Colon (tissue), 2 donors: ENCODE data around the gene USP20.
"Not testable (repeated sequence)": the region's sequence is repeated elsewhere in the genome, so short reads cannot be mapped to it uniquely, and the experiment has no call there.

ENCODE experiments used
- FAIRE-seq: peaks from 2 replicates; lab custom pipeline; 2012; peaks lifted over from hg19 to GRCh38; lab: Jason Lieb, UNC
- donor health status: control.
- donor health status: control.

USP20 gene

GRCh38 chr9:129890718-129891299, 55.6 kb downstream of the USP20 start:
- not testable (repeated sequence) for FAIRE-seq

- no peak for FAIRE-seq
Measured at GRCh38 chr9:129891569-129891968, 56.3 kb downstream of the USP20 start.

DNA sequence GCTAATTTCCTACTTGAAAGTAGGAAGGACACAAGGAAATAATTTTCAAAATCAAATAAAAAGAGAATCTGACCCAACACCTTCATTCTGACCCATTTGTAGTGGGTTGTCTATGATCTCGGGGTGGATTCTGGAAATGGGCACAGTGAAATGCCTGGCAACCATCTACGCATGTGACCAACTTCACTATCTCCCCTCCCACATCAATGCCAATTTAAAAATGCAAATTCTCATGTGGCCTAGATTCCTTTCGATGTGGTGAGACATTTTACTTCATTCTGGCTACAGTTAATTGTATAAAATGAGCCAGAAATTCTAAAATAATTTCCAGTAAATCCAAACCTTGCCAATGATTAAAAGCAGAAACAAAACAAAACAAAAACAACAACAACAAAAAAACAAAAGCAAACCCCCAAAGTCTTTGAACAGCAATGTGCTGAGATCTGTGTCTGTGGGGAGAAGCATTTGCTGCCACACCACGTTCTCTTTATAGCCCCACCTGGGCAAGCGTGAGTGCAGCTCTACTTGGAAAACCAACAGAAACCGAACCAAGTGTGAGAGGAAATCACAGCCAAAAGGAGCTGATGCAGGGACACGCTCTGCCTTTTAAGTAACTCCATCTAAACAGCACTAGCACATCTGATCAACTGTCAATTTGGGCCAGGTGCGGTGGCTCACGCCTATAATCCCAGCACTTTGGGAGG, 59.0 kb downstream of the USP20 start:
- no peak for FAIRE-seq

- FAIRE-seq, result no peak
Measured at GRCh38 chr9:129895376-129896268, 60.4 kb downstream of the USP20 start.

- no peak for FAIRE-seq
Measured at GRCh38 chr9:129897263-129897662, 62.0 kb downstream of the USP20 start.

GRCh38 chr9:129898185-129898584, 62.9 kb downstream of the USP20 start:
- FAIRE-seq, result no peak

DNA sequence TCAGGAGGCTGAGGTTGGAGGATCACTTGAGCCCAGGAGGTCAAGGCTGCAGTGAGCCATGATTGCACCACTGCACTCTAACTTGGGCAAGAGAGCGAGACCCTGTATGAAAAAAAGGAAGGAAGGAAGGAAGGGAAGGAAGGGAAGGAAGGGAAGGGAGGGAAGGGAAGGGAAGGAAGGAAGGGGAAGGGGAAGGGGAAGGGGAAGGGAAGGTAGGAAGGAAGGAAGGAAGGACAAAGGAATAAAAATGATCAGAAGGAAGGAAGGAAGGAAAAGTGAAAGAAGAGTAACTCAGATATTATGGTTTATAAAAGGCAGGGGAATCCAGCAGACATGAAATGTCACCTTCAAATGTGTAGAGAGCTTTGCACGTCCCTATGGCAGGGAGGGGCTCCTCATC, 64.4 kb downstream of the USP20 start:
- no peak for FAIRE-seq

DNA sequence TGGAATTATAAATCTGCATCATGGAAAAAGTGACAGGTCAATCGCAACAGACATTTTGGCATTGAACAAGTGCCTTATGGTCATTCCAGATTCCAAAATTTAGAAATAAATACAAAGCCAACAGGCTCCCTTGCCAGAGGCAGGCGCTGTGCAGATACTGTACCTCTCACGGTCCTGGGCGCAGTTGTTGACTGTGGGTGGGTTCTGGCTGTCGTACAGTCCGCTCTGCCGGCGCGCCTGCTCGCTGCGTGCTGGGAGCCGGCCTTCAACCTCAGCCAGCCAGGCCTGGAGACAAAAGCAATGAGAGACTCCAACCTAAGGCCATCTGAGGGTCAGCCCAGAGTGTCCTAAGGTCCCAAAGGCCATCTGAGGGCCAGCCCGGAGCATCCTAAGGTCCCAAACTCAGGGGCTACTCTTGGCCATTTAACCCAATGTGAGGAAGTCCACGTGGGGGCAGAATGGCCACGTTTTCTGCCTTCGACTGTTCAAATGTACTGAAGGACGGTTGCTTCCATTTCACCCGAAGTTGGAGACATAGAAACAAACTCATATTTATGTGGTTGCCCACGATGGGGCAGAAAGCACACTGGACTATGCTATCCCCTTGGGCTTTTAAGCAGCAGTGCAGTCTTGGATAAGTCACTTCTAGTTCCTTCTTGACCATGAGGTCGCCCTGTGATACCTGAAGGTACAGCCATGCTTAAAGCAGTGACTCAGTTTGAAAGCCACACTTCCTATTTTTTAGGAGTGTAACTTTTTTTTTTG, 65.2 kb downstream of the USP20 start:
- FAIRE-seq, result no peak

DNA sequence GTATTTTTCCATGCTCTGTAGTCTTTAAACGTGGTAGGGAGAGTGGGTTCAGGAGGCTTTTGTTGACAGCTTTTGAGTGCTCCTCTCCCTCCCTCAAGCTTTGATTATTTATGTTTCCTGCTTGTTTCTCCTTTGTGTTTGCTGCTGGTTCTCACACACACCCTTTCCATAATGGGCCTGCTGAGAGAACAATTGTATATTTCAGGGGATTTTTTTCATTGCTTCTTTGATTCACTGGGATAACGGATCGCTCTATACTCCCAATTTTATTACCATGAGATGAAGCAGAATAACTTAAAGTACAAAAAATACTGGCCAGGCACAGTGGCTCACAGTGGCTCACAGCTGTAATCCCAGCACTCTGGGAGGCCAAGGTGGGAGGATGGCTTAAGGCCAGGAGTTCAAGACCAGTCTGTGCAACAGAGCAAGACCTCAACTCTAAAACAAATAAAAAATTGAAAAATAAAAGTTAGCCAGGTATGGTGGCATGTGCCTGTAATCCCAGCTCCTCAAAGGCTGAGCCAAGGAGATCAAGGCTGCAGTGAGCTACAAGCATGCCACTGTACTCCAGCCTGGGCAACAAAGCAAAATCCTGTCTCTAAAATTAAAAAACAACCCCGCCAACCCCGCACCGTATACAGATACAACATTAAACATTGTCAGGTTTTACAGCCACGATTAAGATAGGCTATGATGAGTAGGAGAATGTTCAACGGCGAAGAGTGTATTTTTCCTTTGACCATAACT, 66.9 kb downstream of the USP20 start:
- FAIRE-seq, result no peak

DNA sequence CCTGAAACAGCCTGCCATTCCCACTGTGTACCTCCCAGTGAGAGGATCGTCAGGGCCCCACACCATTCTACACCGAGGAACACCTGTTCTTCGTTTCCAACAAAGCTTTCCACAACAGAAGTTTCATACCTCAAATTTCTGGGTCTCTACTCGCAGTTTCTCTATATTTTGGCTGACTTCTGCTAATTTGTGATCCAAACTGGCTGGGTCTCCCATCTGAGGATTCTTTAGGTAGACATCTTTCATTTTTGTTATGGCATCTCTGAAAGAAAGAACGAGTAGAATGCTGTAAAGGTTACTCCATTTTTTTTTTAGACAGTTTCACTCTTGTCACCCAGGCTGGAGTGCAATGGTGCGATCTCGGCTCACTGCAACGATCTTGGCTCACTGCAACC, 67.5 kb downstream of the USP20 start:
- FAIRE-seq, result no peak

GRCh38 chr9:129904734-129905133, 69.5 kb downstream of the USP20 start:
- FAIRE-seq, result no peak

GRCh38 chr9:129906298-129906697, 71.0 kb downstream of the USP20 start:
- no peak for FAIRE-seq

DNA sequence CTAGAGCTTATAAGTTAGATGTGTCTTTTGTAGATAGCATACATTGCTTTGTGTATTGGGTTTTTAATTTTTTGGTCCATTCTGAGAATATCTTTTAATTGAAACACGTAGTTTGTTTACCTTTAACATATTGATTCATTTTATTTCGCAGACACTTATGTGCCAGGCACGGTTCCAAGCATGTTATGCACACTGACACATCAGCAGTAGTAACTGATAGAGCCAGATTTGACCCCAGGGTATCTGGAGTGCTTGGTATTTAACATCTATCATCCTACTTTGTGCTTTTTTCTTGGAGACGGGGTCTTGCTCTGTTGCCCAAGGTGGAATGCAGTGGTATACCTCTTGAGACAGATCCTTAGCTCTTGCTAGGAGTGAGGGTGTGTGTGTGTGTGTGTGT, 71.9 kb downstream of the USP20 start:
- no peak for FAIRE-seq

GRCh38 chr9:129908906-129909305, 73.6 kb downstream of the USP20 start:
- no peak for FAIRE-seq

DNA sequence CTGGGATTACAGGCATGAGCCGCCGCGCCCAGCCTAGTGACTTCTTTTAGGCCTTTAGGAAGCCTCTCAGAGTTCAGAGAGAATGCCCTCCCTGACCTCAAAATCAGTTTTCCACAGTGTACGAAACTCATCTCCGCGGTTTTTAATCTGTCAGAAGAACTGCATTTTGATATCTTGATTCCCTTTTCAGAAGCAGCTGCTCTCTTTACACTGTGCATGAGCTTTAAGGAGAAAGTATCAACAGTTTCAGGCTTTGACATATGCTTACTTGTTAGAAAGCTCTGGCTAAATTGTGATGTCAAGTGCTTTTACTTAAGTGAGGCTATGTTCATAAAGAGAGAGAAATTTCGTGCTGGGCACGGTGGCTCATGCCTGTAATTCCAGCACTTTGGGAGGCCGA, 74.6 kb downstream of the USP20 start:
- no peak for FAIRE-seq

GRCh38 chr9:129910628-129911567, 75.6 kb downstream of the USP20 start:
- no peak for FAIRE-seq

DNA sequence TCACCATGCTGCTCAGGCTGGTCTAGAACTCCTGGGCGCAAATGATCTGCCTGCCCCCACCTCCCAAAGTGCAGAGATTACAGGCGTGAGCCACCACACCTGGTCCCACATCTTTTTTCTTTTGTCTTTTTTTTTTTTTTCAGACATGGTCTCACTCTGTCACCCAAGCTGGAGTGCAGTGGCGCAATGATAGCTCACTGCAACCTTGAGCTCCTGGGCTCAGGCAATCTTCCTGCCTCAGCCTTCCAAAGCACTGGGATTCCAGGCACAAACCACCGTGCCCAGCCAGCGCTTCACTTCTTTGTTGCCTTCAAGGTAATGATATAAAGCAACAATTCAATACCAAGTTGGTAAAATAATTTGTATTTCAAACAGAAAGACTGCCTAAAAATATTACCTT, 78.8 kb downstream of the USP20 start:
- FAIRE-seq, result no peak

GRCh38 chr9:129916707-129917106, 81.4 kb downstream of the USP20 start:
- no peak for FAIRE-seq

DNA sequence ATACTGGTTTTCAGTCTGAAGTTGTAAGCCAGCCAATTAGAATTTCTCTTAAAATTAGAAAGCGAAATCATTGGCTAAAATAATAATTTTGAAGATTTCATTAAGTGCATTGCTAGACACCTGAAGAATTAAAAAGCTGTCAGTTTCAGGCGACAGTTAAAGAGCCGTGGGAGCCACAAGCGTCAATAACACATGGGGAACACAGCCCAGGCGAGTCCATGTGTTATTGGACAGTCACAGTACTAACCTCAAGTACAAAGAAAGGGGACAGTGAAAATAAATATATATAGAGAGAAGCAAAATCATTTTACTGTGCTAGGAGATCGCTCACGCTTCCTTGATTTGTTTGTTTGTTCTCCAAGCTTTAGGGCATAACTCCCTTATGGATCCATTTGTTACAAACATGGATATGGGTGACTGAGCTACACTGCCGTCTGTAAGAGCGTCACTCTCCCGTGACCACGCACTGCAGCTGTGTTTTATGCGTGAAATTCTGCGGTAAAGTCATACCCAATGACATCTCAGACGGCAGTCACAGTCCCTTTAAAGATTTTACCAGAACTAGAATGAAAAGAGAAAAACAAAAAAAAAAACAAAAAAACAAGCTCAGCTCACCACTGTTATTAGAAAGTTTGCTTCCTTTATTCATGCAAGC, 83.2 kb downstream of the USP20 start:
- FAIRE-seq, result no peak

GRCh38 chr9:129919277-129919676, 84.0 kb downstream of the USP20 start:
- no peak for FAIRE-seq
